Spleen (tissue), 11 donors: ENCODE results near the gene C1QC. TPM values are rescaled to one million over a fixed set of nuclear protein-coding genes. Genes with fewer than 3 reads are reported as not detected.

ENCODE experiments used
- DNase-seq: peaks from one replicate; pipeline ENCODE4 v3.0.0-alpha.2; 2020
- H3K27ac ChIP-seq, 8 donors: fragments of 200-600 bp; sonication (generic) in 7 of 8; 1 replicate in 4 of 8; 2 replicates in 4 of 8; pipeline versions ENCODE4 v1.5.0 to v1.8.0; 2016 to 2021; ENCODE audit warnings: inconsistent platforms in 4 of 8, mild to moderate bottlenecking in 4 of 8, moderate library complexity in 1 of 8
- H3K27me3 ChIP-seq, 7 donors: fragments of 200-600 bp; sonication (generic) in 6 of 7; replicated peaks in 1 of 7; 1 replicate in 4 of 7; 2 replicates in 3 of 7; pipeline versions ENCODE4 v1.5.0 to v1.8.0; 2016 to 2021; ENCODE audit warnings: inconsistent platforms in 3 of 7, mild to moderate bottlenecking in 1 of 7
- H3K36me3 ChIP-seq, 6 donors: fragments of 200-600 bp; sonication (generic) in 5 of 6; 1 replicate in 4 of 6; 2 replicates in 2 of 6; pipeline versions ENCODE4 v1.5.0 to v1.8.0; 2016 to 2021; ENCODE audit warnings: inconsistent platforms in 2 of 6
- H3K4me1 ChIP-seq, 6 donors: fragments of 200-600 bp; sonication (generic) in 5 of 6; 1 replicate in 3 of 6; 2 replicates in 3 of 6; pipeline versions ENCODE4 v1.5.0 to v1.8.0; 2016 to 2021; ENCODE audit warnings: inconsistent platforms in 3 of 6
- H3K4me3 ChIP-seq, 8 donors: fragments of 200-600 bp; sonication (generic) in 7 of 8; 1 replicate in 4 of 8; 2 replicates in 4 of 8; pipeline versions ENCODE4 v1.5.0 to v1.8.0; 2016 to 2021; ENCODE audit warnings: inconsistent platforms in 4 of 8, mild to moderate bottlenecking in 4 of 8, moderate library complexity in 2 of 8
- H3K9me3 ChIP-seq, 8 donors: fragments of 200-600 bp; sonication (generic) in 7 of 8; 1 replicate in 4 of 8; 2 replicates in 4 of 8; pipeline versions ENCODE4 v1.5.0 to v1.8.0; 2016 to 2021; ENCODE audit warnings: inconsistent platforms in 4 of 8
- CTCF ChIP-seq, 11 experiments: fragments of 200-600 bp in 7 of 11; fragments of 450-650 bp in 4 of 11; sonication (generic) in 4 of 11; IDR thresholded peaks in 8 of 11; conservative IDR thresholded peaks in 3 of 11; 1 replicate in 7 of 11; 2 replicates in 4 of 11; pipeline versions ENCODE4 v1.4.0 to v1.8.0; 2016 to 2021; ENCODE audit warnings: antibody characterized with exemption in 11 of 11, inconsistent platforms in 4 of 11, mild to moderate bottlenecking in 1 of 11
- POLR2A ChIP-seq, 3 donors: fragments of 450-650 bp; IDR thresholded peaks; one replicate each; pipeline ENCODE4 v1.5.1; 2017; ENCODE audit warnings: antibody characterized with exemption in 3 of 3, mild to moderate bottlenecking in 1 of 3
- POLR2AphosphoS5 ChIP-seq, 3 donors: sonication (generic); formaldehyde crosslinking; IDR thresholded peaks; one replicate each; pipeline ENCODE4 v1.5.1; 2017; ENCODE audit warnings: antibody characterized with exemption in 3 of 3
- WGBS, 5 donors: extraction: QIAGEN DNeasy Blood & Tissue Kit in 3 of 5; methylation state at CpG; one replicate each; pipeline versions ENCODE4 v1.1.5 to v1.1.7; 2013 to 2018; 5-methylcytosine and 5-hydroxymethylcytosine counted together
- intact Hi-C: fragments of 100-400 bp; cut with DNase I; formaldehyde crosslinking; loops from one replicate; pipeline ENCODE4 v1.15.0; 2023; ENCODE audit warnings: low total_unique reads
- polyA plus RNA-seq, 3 donors: library from polyadenylated mRNA; stranded (reverse); fragments of 200-250 nt; gene quantifications; one replicate each; pipeline ENCODE4 v1.2.1, GENCODE V29; 2013
- total RNA-seq, 7 donors: library from RNA; depleted of rRNA in 3 of 7; stranded (reverse); fragments of >200 nt in 3 of 7; fragmentation: NEBNext Ultra II Directional in 4 of 7; extraction: Animal tissue kit (Norgen Biotek cat#: 25700) in 4 of 7; gene quantifications; one replicate each; pipeline versions ENCODE4 v1.1.0 to v1.2.1, GENCODE V29; 2016 to 2021
- donor health status: healthy with polysubstance abuse.
- donor health status: DM: no; HTN: no; CAD: no; lungs with moderate emphysema.
- donor health status: DM: no; HTN: no; CAD: no.
- donor health status: Bipolar disorder and iron deficiency.
- donor health status: healthy.
- donor health status: DM: no; HTN: no; CAD: no.
- donor health status: DM: yes; HTN: yes; CAD: no.

Gene C1QC
- total and polyA plus RNA-seq, 10 donors: 98.7 to 1,691 (median 1,058) TPM

DNA sequence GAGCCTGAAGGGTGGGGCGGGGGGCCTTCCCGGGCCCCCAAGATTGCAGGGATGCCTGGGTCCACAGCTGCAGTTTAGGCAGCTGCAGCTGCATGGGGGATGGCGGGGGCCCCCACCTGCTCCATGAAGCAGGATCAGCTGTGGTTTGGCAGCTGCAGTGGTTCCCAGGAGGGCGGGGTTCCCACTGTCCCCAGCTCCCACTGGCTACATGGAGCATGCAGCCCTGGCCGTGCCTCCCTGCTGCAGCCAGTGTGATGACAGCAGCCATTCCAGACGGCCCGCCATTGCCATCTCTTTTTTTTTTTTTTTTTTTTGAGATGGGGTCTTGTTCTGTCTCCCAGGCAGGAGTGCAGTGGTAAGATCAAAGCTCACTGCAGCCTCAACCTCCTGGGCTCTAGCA is 8.0 kb upstream of the C1QC start:
- peaks cover 0 to 49% (median 0%) of the 10 kb centered on the region in 7 donors for H3K27me3 ChIP-seq
- no peaks in the 10 kb centered on the region for H3K9me3 ChIP-seq
- TF ChIP-seq POLR2A (IDR thresholded peaks at IDR 0.05): no peak
- no peak for TF ChIP-seq CTCF (IDR thresholded peaks at IDR 0.05 in 8 of 11, conservative IDR thresholded peaks at IDR 0.05 in 3 of 11)
- TF ChIP-seq POLR2AphosphoS5 (IDR thresholded peaks at IDR 0.05): no peak
- 52 to 71% (median 68%) methylated on average over 6 to 7 of the region's 7 CpGs for WGBS, 5 donors
- peaks cover 0 to 13% (median 0%) of the 10 kb centered on the region in 6 donors for H3K36me3 ChIP-seq
- no peak overlapping the region for H3K4me3 ChIP-seq
- intact Hi-C loops: no loop called here
- H3K4me1 ChIP-seq: peaks cover 0 to 54% (median 6%) of the 10 kb centered on the region in 6 donors
- no peak for DNase-seq
- peak overlapping the region in 5 of 8 donors; percentile 38 to 83 (median 54) for H3K27ac ChIP-seq

GRCh38 chr1:22636353-22636752 is 7.1 kb upstream of the C1QC start, which contains the start of gene C1QA:
TSS of gene C1QA (plus strand) at chr1:22636628. CDS start at chr1:22637617, 989 bp downstream.
- Histone ChIP-seq H3K27me3 (peaks cover 0 to 58% (median 0%) of the 10 kb centered on the region in 7 donors), H3K36me3 (peaks cover 0 to 13% (median 0%) of the 10 kb centered on the region in 6 donors), H3K9me3 (no peaks in the 10 kb centered on the region), H3K4me1 (peaks cover 0 to 53% (median 7%) of the 10 kb centered on the region in 6 donors), H3K27ac (peak within 1 kb of the TSS; percentile 35 to 83 (median 75)), H3K4me3 (peak within 1 kb of the TSS; percentile 7 to 65 (median 28))
- WGBS, 5 donors: 38 to 57% (median 47%) methylated on average over 4 to 5 of the region's 5 CpGs
- DNase-seq: peak; percentile 87
- intact Hi-C loops: no loop called here
- peak; percentile 85 to 93 (median 91) for TF ChIP-seq POLR2AphosphoS5 (IDR thresholded peaks at IDR 0.05)
- TF ChIP-seq POLR2A (IDR thresholded peaks at IDR 0.05): peak in 1 of 3 donors; percentile 15
- no peak for TF ChIP-seq CTCF (IDR thresholded peaks at IDR 0.05 in 8 of 11, conservative IDR thresholded peaks at IDR 0.05 in 3 of 11)

GRCh38 chr1:22636927-22637326 is 6.5 kb upstream of the C1QC start:
- H3K36me3 ChIP-seq: peaks cover 0 to 13% (median 0%) of the 10 kb centered on the region in 6 donors
- peak overlapping the region; percentile 7 to 65 (median 28) for H3K4me3 ChIP-seq
- DNase-seq: no peak
- intact Hi-C loops: no loop called here
- H3K4me1 ChIP-seq: peaks cover 0 to 59% (median 11%) of the 10 kb centered on the region in 6 donors
- TF ChIP-seq POLR2A (IDR thresholded peaks at IDR 0.05): no peak
- no peak for TF ChIP-seq POLR2AphosphoS5 (IDR thresholded peaks at IDR 0.05)
- no peak for TF ChIP-seq CTCF (IDR thresholded peaks at IDR 0.05 in 8 of 11, conservative IDR thresholded peaks at IDR 0.05 in 3 of 11)
- WGBS, 5 donors: 72 to 84% (median 78%) methylated on average over 6 of the region's 6 CpGs
- H3K27ac ChIP-seq: peak overlapping the region; percentile 35 to 83 (median 75)
- H3K9me3 ChIP-seq: no peaks in the 10 kb centered on the region
- peaks cover 0 to 59% (median 0%) of the 10 kb centered on the region in 7 donors for H3K27me3 ChIP-seq

- intact Hi-C loops: no loop called here
- H3K27ac ChIP-seq: peak overlapping the region; percentile 35 to 83 (median 75)
Observed at GRCh38 chr1:22637907-22638445, 5.5 kb upstream of the C1QC start.

More at GRCh38 chr1:22637907-22638445, 5.5 kb upstream of the C1QC start:
- no peaks in the 10 kb centered on the region for H3K9me3 ChIP-seq
- DNase-seq: no peak
- TF ChIP-seq POLR2AphosphoS5 (IDR thresholded peaks at IDR 0.05) (peak in 2 of 3 donors; percentile 13 to 38), CTCF (IDR thresholded peaks at IDR 0.05 in 8 of 11, conservative IDR thresholded peaks at IDR 0.05 in 3 of 11) (no peak)
- H3K4me3 ChIP-seq: peak overlapping the region in 7 of 8 donors; percentile 7 to 65 (median 33)
- H3K27me3 ChIP-seq: peaks cover 0 to 63% (median 6%) of the 10 kb centered on the region in 7 donors
- peaks cover 0 to 66% (median 15%) of the 10 kb centered on the region in 6 donors for H3K4me1 ChIP-seq
- WGBS, 5 donors: 41 to 57% (median 56%) methylated on average over 3 of the region's 3 CpGs
- H3K36me3 ChIP-seq: peaks cover 0 to 13% (median 0%) of the 10 kb centered on the region in 6 donors
